ENCODE measurements around the gene CHI3L2. TPM values are rescaled to one million over a fixed set of nuclear protein-coding genes. Genes with fewer than 3 reads are reported as not detected.

CHI3L2 gene
- total RNA-seq, 2 experiments from 2014 or later: 9.2 to 10.4 TPM

DNA sequence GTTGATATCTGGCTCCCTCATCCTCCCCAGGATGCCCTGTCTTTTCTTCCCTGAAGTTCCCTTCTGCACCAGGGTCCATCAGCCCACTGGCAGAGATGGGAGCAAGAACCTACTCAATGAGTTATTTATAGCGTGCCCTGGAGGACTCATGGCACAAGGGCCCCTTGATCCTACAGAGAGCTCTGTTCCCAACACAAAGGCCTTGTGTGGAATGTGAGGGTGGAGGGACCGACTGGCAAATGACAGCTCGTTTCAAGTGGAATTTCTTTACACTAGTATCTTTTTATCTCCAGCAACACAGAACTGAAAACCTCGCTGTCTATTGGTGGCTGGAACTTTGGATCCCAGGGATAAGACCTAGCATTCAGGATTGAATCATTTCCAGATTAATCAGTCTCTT, 22.4 kb downstream of the CHI3L2 start:
- Mint-ChIP-seq H3K36me3 (ENCODE audit: low read depth) (no peaks in the 10 kb centered on the region), H3K4me1 (ENCODE audit: low read depth) (peaks cover 12% of the 10 kb centered on the region), H3K9me3 (no peaks in the 10 kb centered on the region), H3K27me3 (no peaks in the 10 kb centered on the region), H3K27ac (no peak overlapping the region), H3K4me3 (no peak overlapping the region)
- ChIA-PET POLR2A (no interaction called here), CTCF (interaction anchor here (0.7 to 0.8 kb wide), 2 partner anchors 9 to 27 kb away, joined by 3 to 4 read pairs; no protein-coding TSS in a partner anchor)
- TF ChIP-seq, protein P1, sequence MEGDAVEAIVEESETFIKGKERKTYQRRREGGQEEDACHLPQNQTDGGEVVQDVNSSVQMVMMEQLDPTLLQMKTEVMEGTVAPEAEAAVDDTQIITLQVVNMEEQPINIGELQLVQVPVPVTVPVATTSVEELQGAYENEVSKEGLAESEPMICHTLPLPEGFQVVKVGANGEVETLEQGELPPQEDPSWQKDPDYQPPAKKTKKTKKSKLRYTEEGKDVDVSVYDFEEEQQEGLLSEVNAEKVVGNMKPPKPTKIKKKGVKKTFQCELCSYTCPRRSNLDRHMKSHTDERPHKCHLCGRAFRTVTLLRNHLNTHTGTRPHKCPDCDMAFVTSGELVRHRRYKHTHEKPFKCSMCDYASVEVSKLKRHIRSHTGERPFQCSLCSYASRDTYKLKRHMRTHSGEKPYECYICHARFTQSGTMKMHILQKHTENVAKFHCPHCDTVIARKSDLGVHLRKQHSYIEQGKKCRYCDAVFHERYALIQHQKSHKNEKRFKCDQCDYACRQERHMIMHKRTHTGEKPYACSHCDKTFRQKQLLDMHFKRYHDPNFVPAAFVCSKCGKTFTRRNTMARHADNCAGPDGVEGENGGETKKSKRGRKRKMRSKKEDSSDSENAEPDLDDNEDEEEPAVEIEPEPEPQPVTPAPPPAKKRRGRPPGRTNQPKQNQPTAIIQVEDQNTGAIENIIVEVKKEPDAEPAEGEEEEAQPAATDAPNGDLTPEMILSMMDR (IDR thresholded peaks at IDR 0.05): no peak
- intact Hi-C loops (cut with micrococcal nuclease): no loop called here
- DNase-seq: no peak
- no peak for ATAC-seq

GRCh38 chr1:111251570-111251969, 24.1 kb downstream of the CHI3L2 start:
- ChIA-PET POLR2A (no interaction called here), CTCF (interaction anchor here (1.4 kb wide), 1 partner anchor 29 kb away, joined by 3 read pairs; no protein-coding TSS in a partner anchor)
- intact Hi-C loops (cut with micrococcal nuclease): no loop called here
- ATAC-seq: peak; percentile 71
- H3K36me3 Mint-ChIP-seq (ENCODE audit: low read depth): no peaks in the 10 kb centered on the region
- H3K27me3 Mint-ChIP-seq: no peaks in the 10 kb centered on the region
- no peaks in the 10 kb centered on the region for H3K9me3 Mint-ChIP-seq
- H3K27ac Mint-ChIP-seq: peak overlapping the region; percentile 35
- H3K4me3 Mint-ChIP-seq: no peak overlapping the region
- TF ChIP-seq, protein P1 (IDR thresholded peaks at IDR 0.05): no peak
- peak; percentile 28 for DNase-seq
- H3K4me1 Mint-ChIP-seq (ENCODE audit: low read depth): peaks cover 12% of the 10 kb centered on the region

DNA sequence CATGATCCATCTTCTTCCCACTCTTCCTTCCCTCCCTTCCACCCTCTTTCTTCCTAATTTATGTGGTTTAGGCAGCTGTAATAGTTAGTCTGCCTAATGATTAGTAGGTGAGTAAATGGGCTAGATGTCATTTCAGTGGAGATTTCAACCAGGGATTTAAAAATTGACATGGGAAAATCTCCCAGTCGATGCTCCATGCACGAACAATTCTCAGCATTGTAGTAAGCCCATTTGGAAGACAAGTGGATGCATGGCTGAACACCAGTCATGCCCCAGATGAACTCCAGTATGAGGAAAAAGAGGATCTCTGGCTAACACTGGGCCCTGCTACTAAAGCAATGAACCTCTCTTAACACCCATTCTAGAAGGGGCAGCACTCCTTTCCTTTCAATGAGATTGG, 25.3 kb downstream of the CHI3L2 start:
- intact Hi-C loops (cut with micrococcal nuclease): no loop called here
- TF ChIP-seq, protein P1 (IDR thresholded peaks at IDR 0.05): no peak
- no peak for ATAC-seq

DNA sequence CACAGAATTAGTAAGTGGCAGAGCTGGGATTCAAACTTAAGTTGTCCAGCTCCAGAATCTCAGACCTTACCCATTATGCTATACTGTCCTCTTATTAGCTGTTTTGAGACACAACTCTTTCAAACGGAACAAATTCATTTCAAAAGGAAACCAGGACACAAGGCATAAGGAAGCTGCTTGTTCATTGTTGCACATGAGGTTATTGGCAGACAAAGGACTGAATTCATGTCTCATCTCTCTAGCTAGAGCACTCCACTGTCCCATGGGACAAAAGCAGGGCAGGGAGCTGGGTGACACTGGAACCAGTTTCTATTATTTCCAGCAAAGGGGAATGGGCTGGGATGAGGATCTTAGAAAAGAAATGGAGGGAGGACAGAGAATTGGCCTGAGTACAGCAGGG, 26.4 kb downstream of the CHI3L2 start:
- TF ChIP-seq, protein P1 (IDR thresholded peaks at IDR 0.05): no peak
- intact Hi-C loops (cut with micrococcal nuclease): no loop called here
- H3K9me3 Mint-ChIP-seq: no peaks in the 10 kb centered on the region
- H3K27me3 Mint-ChIP-seq: no peaks in the 10 kb centered on the region
- H3K4me3 Mint-ChIP-seq: no peak overlapping the region
- H3K36me3 Mint-ChIP-seq (ENCODE audit: low read depth): no peaks in the 10 kb centered on the region
- no peak overlapping the region for H3K27ac Mint-ChIP-seq
- POLR2A ChIA-PET: interaction anchor here (0.6 to 1.7 kb wide), 2 partner anchors 38 to 514 kb away, joined by 3 to 4 read pairs; no protein-coding TSS in a partner anchor
- no peak for DNase-seq
- ATAC-seq: no peak
- H3K4me1 Mint-ChIP-seq (ENCODE audit: low read depth): peaks cover 12% of the 10 kb centered on the region
- CTCF ChIA-PET: interaction anchor here (0.7 to 1.1 kb wide), 4 partner anchors 10 to 223 kb away, joined by 3 to 5 read pairs (median 3); no protein-coding TSS in a partner anchor

More for the DNA sequence above, 25.3 kb downstream of the CHI3L2 start:
- ChIA-PET POLR2A (interaction anchor here (1.7 kb wide), 1 partner anchor 37 kb away, joined by 4 read pairs; no protein-coding TSS in a partner anchor), CTCF (interaction anchor here (1.4 kb wide), 1 partner anchor 30 kb away, joined by 3 read pairs; no protein-coding TSS in a partner anchor)
- Mint-ChIP-seq H3K36me3 (ENCODE audit: low read depth) (no peaks in the 10 kb centered on the region), H3K4me3 (no peak overlapping the region), H3K27me3 (no peaks in the 10 kb centered on the region), H3K9me3 (no peaks in the 10 kb centered on the region), H3K27ac (no peak overlapping the region), H3K4me1 (ENCODE audit: low read depth) (peaks cover 12% of the 10 kb centered on the region)
- DNase-seq: no peak

DNA sequence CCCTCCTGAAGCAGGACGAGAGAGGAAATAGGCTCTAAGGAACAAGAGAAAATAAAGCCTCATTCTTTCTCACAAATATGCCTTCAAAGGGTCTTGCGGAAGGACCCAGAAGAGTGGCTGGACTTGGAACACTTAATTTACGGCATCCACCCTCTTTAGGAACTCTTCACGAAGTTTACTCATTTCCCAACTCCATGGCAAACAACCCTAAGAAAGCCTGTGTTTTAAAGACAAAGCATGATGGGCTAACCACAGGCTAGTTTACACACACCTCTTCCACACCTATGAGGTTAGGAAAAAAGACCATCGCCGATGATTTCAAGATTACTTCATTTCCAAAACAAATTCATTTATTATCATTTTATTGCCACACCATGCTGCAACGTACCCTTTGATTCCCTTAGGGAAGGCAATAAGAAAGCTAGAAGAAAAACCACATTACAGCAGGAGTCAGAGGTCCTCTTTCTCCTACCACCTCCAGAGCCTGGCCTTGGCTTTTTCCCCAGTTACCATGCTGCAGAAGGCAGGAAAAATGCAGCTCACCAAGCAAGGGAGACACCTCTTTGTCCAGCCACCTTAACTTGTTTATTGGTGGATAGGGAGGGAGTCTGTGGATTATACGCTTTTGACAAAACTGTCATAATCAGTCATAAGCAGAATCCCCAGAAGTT, 29.6 kb downstream of the CHI3L2 start:
- ChIA-PET POLR2A (interaction anchor here (0.8 kb wide), 1 partner anchor 10 kb away, joined by 3 read pairs; no protein-coding TSS in a partner anchor), CTCF (interaction anchor here (0.7 to 1.1 kb wide), 2 partner anchors 21 to 143 kb away, joined by 3 read pairs; no protein-coding TSS in a partner anchor)
- no peak for ATAC-seq
- Mint-ChIP-seq H3K27me3 (no peaks in the 10 kb centered on the region), H3K4me1 (ENCODE audit: low read depth) (peaks cover 2% of the 10 kb centered on the region), H3K36me3 (ENCODE audit: low read depth) (no peaks in the 10 kb centered on the region), H3K9me3 (no peaks in the 10 kb centered on the region), H3K4me3 (no peak overlapping the region), H3K27ac (no peak overlapping the region)
- intact Hi-C loops (cut with micrococcal nuclease): no loop called here
- TF ChIP-seq, protein P1 (IDR thresholded peaks at IDR 0.05): no peak
- DNase-seq: no peak

All from activated CD8-positive, alpha-beta T cell treated with anti-CD3 and anti-CD28 coated beads for 36 hours (primary cell).